ENCODE data around the gene PPP2R5E. TPM values are rescaled to one million over a fixed set of nuclear protein-coding genes. Genes with fewer than 3 reads are reported as not detected.

The PPP2R5E gene
- polyA plus RNA-seq, 3 donors, result 8.9 to 26.3 (median 15.1) TPM

GRCh38 chr14:63487724-63488123 is 55.5 kb downstream of the PPP2R5E start:
- Histone ChIP-seq H3K27me3 (ENCODE audit: control insufficient read depth in 2 of 2, insufficient read depth in 2 of 2, low read length in 2 of 2) (no peaks in the 10 kb centered on the region), H2AFZ (ENCODE audit: insufficient read depth, low read depth, low read length, poor library complexity, severe bottlenecking) (no peak overlapping the region), H3K4me1 (ENCODE audit: control insufficient read depth in 1 of 2, insufficient read depth in 2 of 2, low read length in 2 of 2) (peaks cover 5 to 8% of the 10 kb centered on the region in 2 donors), H3K4me2 (replicated peaks; ENCODE audit: extremely low read depth, low read length, poor library complexity, severe bottlenecking) (no peak overlapping the region), H3K9me3 (replicated peaks in 1 of 2; ENCODE audit: control insufficient read depth in 1 of 2, insufficient read depth in 1 of 2, low read length in 2 of 2) (no peaks in the 10 kb centered on the region), H3K36me3 (replicated peaks in 1 of 2; ENCODE audit: control insufficient read depth in 1 of 2, insufficient read depth in 2 of 2, low read length in 2 of 2) (no peaks in the 10 kb centered on the region), H4K20me1 (ENCODE audit: insufficient read depth, low read length) (peaks cover 92% of the 10 kb centered on the region), H3K79me2 (ENCODE audit: insufficient read depth, low read length) (peaks cover 89% of the 10 kb centered on the region), H3K27ac (ENCODE audit: low read depth in 1 of 2, low read length in 2 of 2) (no peak overlapping the region), H3K4me3 (replicated peaks in 1 of 3; ENCODE audit: low read depth in 2 of 3, low read length in 3 of 3) (no peak overlapping the region), H3K9ac (ENCODE audit: insufficient read depth, low read length, poor library complexity, severe bottlenecking) (no peak overlapping the region)
- no CpG with 5 or more reads among the region's 1 CpG for WGBS (ENCODE audit: insufficient coverage)
- no peak overlapping the region for H3K4me3 Mint-ChIP-seq
- peaks cover 4 to 5% of the 10 kb centered on the region in 2 donors for H3K36me3 Mint-ChIP-seq
- intact Hi-C loops (cut with micrococcal nuclease), result no loop called here
- H3K27ac Mint-ChIP-seq, result peak overlapping the region in 2 of 7 donors; percentile 28 to 64
- no peak for DNase-seq
- H3K9me3 Mint-ChIP-seq, result no peaks in the 10 kb centered on the region
- peaks cover 19% of the 10 kb centered on the region for H3K4me1 Mint-ChIP-seq
- no peak for TF ChIP-seq CTCF (IDR thresholded peaks at IDR 0.05)
- H3K27me3 Mint-ChIP-seq (ENCODE audit: low read depth in 3 of 3), result peaks cover 0 to 5% (median 2%) of the 10 kb centered on the region in 3 donors

- H4K20me1 ChIP-seq (ENCODE audit: insufficient read depth, low read length), result peaks cover 92% of the 10 kb centered on the region
- DNase-seq, result no peak
- Mint-ChIP-seq H3K27ac (peak overlapping the region in 2 of 7 donors; percentile 25 to 45), H3K9me3 (no peaks in the 10 kb centered on the region), H3K4me1 (peaks cover 17% of the 10 kb centered on the region), H3K36me3 (peaks cover 0 to 2% of the 10 kb centered on the region in 2 donors), H3K4me3 (no peak overlapping the region), H3K27me3 (ENCODE audit: low read depth in 3 of 3) (peaks cover 0 to 5% (median 2%) of the 10 kb centered on the region in 3 donors)
- no peak for TF ChIP-seq CTCF (IDR thresholded peaks at IDR 0.05)
- H3K27ac ChIP-seq (ENCODE audit: low read depth in 1 of 2, low read length in 2 of 2), result no peak overlapping the region
- H2AFZ ChIP-seq (ENCODE audit: insufficient read depth, low read depth, low read length, poor library complexity, severe bottlenecking), result no peak overlapping the region
- H3K36me3 ChIP-seq (replicated peaks in 1 of 2; ENCODE audit: control insufficient read depth in 1 of 2, insufficient read depth in 2 of 2, low read length in 2 of 2), result no peaks in the 10 kb centered on the region
- no peaks in the 10 kb centered on the region for H3K9me3 ChIP-seq (replicated peaks in 1 of 2; ENCODE audit: control insufficient read depth in 1 of 2, insufficient read depth in 1 of 2, low read length in 2 of 2)
- H3K4me2 ChIP-seq (replicated peaks; ENCODE audit: extremely low read depth, low read length, poor library complexity, severe bottlenecking), result no peak overlapping the region
- peaks cover 5 to 8% of the 10 kb centered on the region in 2 donors for H3K4me1 ChIP-seq (ENCODE audit: control insufficient read depth in 1 of 2, insufficient read depth in 2 of 2, low read length in 2 of 2)
- no peak overlapping the region for H3K9ac ChIP-seq (ENCODE audit: insufficient read depth, low read length, poor library complexity, severe bottlenecking)
- intact Hi-C loops (cut with micrococcal nuclease), result no loop called here
- H3K79me2 ChIP-seq (ENCODE audit: insufficient read depth, low read length), result peaks cover 91% of the 10 kb centered on the region
- H3K27me3 ChIP-seq (ENCODE audit: control insufficient read depth in 2 of 2, insufficient read depth in 2 of 2, low read length in 2 of 2), result no peaks in the 10 kb centered on the region
- H3K4me3 ChIP-seq (replicated peaks in 1 of 3; ENCODE audit: low read depth in 2 of 3, low read length in 3 of 3), result no peak overlapping the region
Observed at GRCh38 chr14:63486738-63487137, 56.4 kb downstream of the PPP2R5E start.
